GM23248 (cell line): ENCODE data around the gene C13orf42.

Experiments used
- EZH2 ChIP-seq: fragments of 200-600 bp; sonication (generic); IDR thresholded peaks from 2 replicates; pipeline ENCODE4 v1.6.1; 2018; ENCODE audit warnings: antibody characterized with exemption, mild to moderate bottlenecking; ENCODE audit not compliant: insufficient read depth, poor library complexity, severe bottlenecking
- EZH2phosphoT487 ChIP-seq: fragments of 200-600 bp; sonication (generic); IDR thresholded peaks from 2 replicates; pipeline ENCODE4 v1.6.1; 2018; ENCODE audit warnings: antibody characterized with exemption, moderate library complexity, mild to moderate bottlenecking, low read depth; ENCODE audit not compliant: insufficient read depth

DNA sequence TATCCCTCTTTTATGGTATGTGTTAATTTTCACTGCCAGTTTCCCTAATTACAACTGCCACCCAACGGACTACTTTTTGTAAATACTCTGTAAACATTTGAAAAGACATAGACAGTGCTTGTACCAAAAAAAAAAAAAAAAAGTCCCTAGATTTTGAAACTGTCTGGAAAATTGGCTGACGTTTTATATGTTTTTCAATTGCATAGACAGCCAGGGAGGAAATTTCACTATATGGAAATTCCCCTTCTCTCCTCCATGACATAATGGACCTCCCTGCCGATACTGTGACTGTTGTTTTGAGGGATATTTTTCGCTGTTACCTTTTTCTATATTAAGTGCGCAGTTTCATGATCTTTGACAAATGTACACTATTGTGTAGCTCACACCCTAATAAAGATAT lies 43.4 kb downstream of the C13orf42 start:
- no peak for TF ChIP-seq EZH2
- no peak for TF ChIP-seq EZH2phosphoT487
